22Rv1 (cell line): Measurements from ENCODE around the gene ADA.
A peak's percentile ranks its signal among the peaks of the same experiment; 100 is the strongest.

Experiments used
- H3K27ac ChIP-seq: fragments of 450-650 bp; 2 replicates; pipeline ENCODE4 v1.5.1; 2017
- CTCF ChIP-seq: fragments of 450-650 bp; IDR thresholded peaks from 2 replicates; pipeline ENCODE4 v1.5.1; 2017; ENCODE audit warnings: mild to moderate bottlenecking
- ZFX ChIP-seq: fragments of 450-650 bp; IDR thresholded peaks from 2 replicates; pipeline ENCODE4 v1.6.1; 2017; ENCODE audit warnings: antibody characterized with exemption, borderline replicate concordance

The ADA gene

GRCh38 chr20:44574372-44574771, 77.1 kb downstream of the ADA start:
- H3K27ac ChIP-seq = no peak overlapping the region
- no peak for TF ChIP-seq CTCF
- no peak for TF ChIP-seq ZFX

GRCh38 chr20:44573501-44573869, 78.0 kb downstream of the ADA start:
- peak overlapping the region; percentile 76 for H3K27ac ChIP-seq

GRCh38 chr20:44572551-44573500, 78.7 kb downstream of the ADA start:
- H3K27ac ChIP-seq = peak overlapping the region; percentile 76
- TF ChIP-seq CTCF (no peak), ZFX (no peak)

More at GRCh38 chr20:44573501-44573869, 78.0 kb downstream of the ADA start:
- no peak for TF ChIP-seq ZFX

- TF ChIP-seq ZFX = no peak
- no peak for TF ChIP-seq CTCF
- 0 out of 2 replicates have a peak overlapping the region, but pooled peaks have one; percentile 76 for H3K27ac ChIP-seq
Observed at GRCh38 chr20:44571362-44571988, 80.0 kb downstream of the ADA start.

GRCh38 chr20:44570367-44570766, 81.1 kb downstream of the ADA start:
- TF ChIP-seq ZFX (no peak), CTCF (no peak)

More at GRCh38 chr20:44570367-44570766, 81.1 kb downstream of the ADA start:
- H3K27ac ChIP-seq = no peak overlapping the region
